Calu3 (cell line): ENCODE data around the gene NEDD9. TPM values are rescaled to one million over a fixed set of nuclear protein-coding genes. Genes with fewer than 3 reads are reported as not detected.

Source experiments
- BruUV-seq: library from RNA; stranded (reverse); fragments of 400-500 nt; replicated peaks from 2 replicates; lab custom pipeline; 2021; lab: Mats Ljungman, UMichigan
- CTCF ChIA-PET: fragments of 300-600 bp; sonication (Branson Sonifier 250); formaldehyde crosslinking; loops from one replicate; lab custom pipeline; 2022; ENCODE audit warnings: antibody characterized with exemption; lab: Charles Lee
- DNase-seq: peaks from one replicate; pipeline ENCODE4 v3.0.0; 2022
- H3K27ac Mint-ChIP-seq: one replicate; pipeline ENCODE4 v1.8.0; 2022; ENCODE audit warnings: mixed read lengths; ENCODE audit not compliant: unreplicated experiment
- H3K27me3 Mint-ChIP-seq: one replicate; pipeline ENCODE4 v1.8.0; 2022; ENCODE audit warnings: mixed read lengths; ENCODE audit not compliant: unreplicated experiment
- H3K36me3 Mint-ChIP-seq: one replicate; pipeline ENCODE4 v1.8.0; 2022; ENCODE audit warnings: mild to moderate bottlenecking, moderate library complexity, mixed read lengths; ENCODE audit not compliant: insufficient read depth, unreplicated experiment
- H3K4me1 Mint-ChIP-seq: one replicate; pipeline ENCODE4 v1.8.0; 2022; ENCODE audit warnings: mild to moderate bottlenecking, low read depth, mixed read lengths; ENCODE audit not compliant: unreplicated experiment
- H3K4me3 Mint-ChIP-seq: one replicate; pipeline ENCODE4 v1.8.0; 2022; ENCODE audit warnings: mild to moderate bottlenecking, low read depth, moderate library complexity, mixed read lengths; ENCODE audit not compliant: unreplicated experiment
- H3K9me3 Mint-ChIP-seq: one replicate; pipeline ENCODE4 v1.8.0; 2022; ENCODE audit warnings: low read depth, mixed read lengths; ENCODE audit not compliant: unreplicated experiment
- CTCF ChIP-seq: fragments of 200-600 bp; IDR thresholded peaks from one replicate; pipeline ENCODE4 v1.8.0; 2022; ENCODE audit warnings: antibody characterized with exemption; ENCODE audit not compliant: unreplicated experiment
- intact Hi-C: fragments of 100-400 bp; cut with micrococcal nuclease; formaldehyde crosslinking; loops from one replicate; pipeline ENCODE4 v1.10.0; 2022; ENCODE audit not compliant: unreplicated experiment
- total RNA-seq: library from RNA; stranded (reverse); gene quantifications from 2 replicates; pipeline ENCODE4 v1.2.3, GENCODE V29; 2022

Gene NEDD9
- total RNA-seq, 1 experiment from 2014 or later = 28.1 TPM

GRCh38 chr6:11264100-11264499 is 31.6 kb upstream of the NEDD9 start:
- CTCF ChIA-PET = no interaction called here
- Mint-ChIP-seq H3K27ac (no peak overlapping the region), H3K27me3 (no peaks in the 10 kb centered on the region), H3K4me1 (peaks cover 12% of the 10 kb centered on the region), H3K36me3 (no peaks in the 10 kb centered on the region), H3K4me3 (no peak overlapping the region), H3K9me3 (no peaks in the 10 kb centered on the region)
- TF ChIP-seq CTCF = no peak
- no peak for DNase-seq
- BruUV-seq = no TSS peak
- intact Hi-C loops = no loop called here

GRCh38 chr6:11263291-11263775 is 30.9 kb upstream of the NEDD9 start:
- no peak overlapping the region for H3K27ac Mint-ChIP-seq

GRCh38 chr6:11262242-11262641 is 29.8 kb upstream of the NEDD9 start:
- Mint-ChIP-seq H3K9me3 (no peaks in the 10 kb centered on the region), H3K4me1 (peaks cover 12% of the 10 kb centered on the region), H3K27me3 (no peaks in the 10 kb centered on the region), H3K4me3 (no peak overlapping the region), H3K36me3 (no peaks in the 10 kb centered on the region), H3K27ac (no peak overlapping the region)
- intact Hi-C loops = no loop called here
- CTCF ChIA-PET = no interaction called here
- no TSS peak for BruUV-seq
- no peak for DNase-seq
- TF ChIP-seq CTCF = no peak

More at GRCh38 chr6:11263291-11263775, 30.9 kb upstream of the NEDD9 start:
- Mint-ChIP-seq H3K4me1 (peaks cover 12% of the 10 kb centered on the region), H3K27me3 (no peaks in the 10 kb centered on the region), H3K9me3 (no peaks in the 10 kb centered on the region), H3K36me3 (no peaks in the 10 kb centered on the region), H3K4me3 (no peak overlapping the region)
- TF ChIP-seq CTCF = no peak
- CTCF ChIA-PET = no interaction called here
- intact Hi-C loops = no loop called here
- no TSS peak for BruUV-seq
- DNase-seq = peak; percentile 51

- Mint-ChIP-seq H3K4me1 (peaks cover 12% of the 10 kb centered on the region), H3K9me3 (no peaks in the 10 kb centered on the region), H3K4me3 (no peak overlapping the region), H3K27me3 (no peaks in the 10 kb centered on the region), H3K36me3 (no peaks in the 10 kb centered on the region), H3K27ac (no peak overlapping the region)
- no TSS peak for BruUV-seq
- no peak for DNase-seq
- TF ChIP-seq CTCF = no peak
- CTCF ChIA-PET = no interaction called here
- intact Hi-C loops = no loop called here
These were observed 28.0 kb upstream of the NEDD9 start for GRCh38 chr6:11260249-11261038.
